Lower lobe of right lung (tissue), 2 donors: ENCODE data around the gene ATP8B1. TPM values are rescaled to one million over a fixed set of nuclear protein-coding genes. Genes with fewer than 3 reads are reported as not detected.
A peak's percentile ranks its signal among the peaks of the same experiment; 100 is the strongest.

Experiments used
- ATAC-seq, 2 donors: fragments of 200-7000 bp; cut with Tn5 transposase; one replicate each; pipeline ENCODE4 v1.9.1; 2020 to 2022; ENCODE audit warnings: mild to moderate bottlenecking in 2 of 2, moderate library complexity in 2 of 2
- DNase-seq: peaks from one replicate; pipeline ENCODE4 v3.0.0-alpha.2; 2020
- H3K27ac ChIP-seq: fragments of 200-600 bp; one replicate; pipeline ENCODE4 v1.8.0; 2022
- H3K27me3 ChIP-seq: fragments of 200-600 bp; one replicate; pipeline ENCODE4 v1.8.0; 2022; ENCODE audit warnings: low read depth
- H3K36me3 ChIP-seq: fragments of 200-600 bp; one replicate; pipeline ENCODE4 v1.8.0; 2022; ENCODE audit warnings: mild to moderate bottlenecking
- H3K4me1 ChIP-seq: fragments of 200-600 bp; one replicate; pipeline ENCODE4 v1.8.0; 2022
- H3K4me3 ChIP-seq: fragments of 200-600 bp; one replicate; pipeline ENCODE4 v1.8.0; 2022; ENCODE audit warnings: mild to moderate bottlenecking
- H3K9me3 ChIP-seq: fragments of 200-600 bp; one replicate; pipeline ENCODE4 v1.8.0; 2022
- intact Hi-C: fragments of 100-400 bp; cut with DNase I; formaldehyde crosslinking; loops from one replicate; pipeline ENCODE4 v1.11.0; 2022
- total RNA-seq: library from RNA; stranded (reverse); fragmentation: NEBNext Ultra II Directional; extraction: Animal tissue kit (Norgen Biotek cat#: 25700); gene quantifications from one replicate; pipeline ENCODE4 v1.2.1, GENCODE V29; 2021
- TF ChIP-seq, protein P1 (sequence below): fragments of 200-600 bp; IDR thresholded peaks from one replicate; pipeline ENCODE4 v1.8.0; 2022; ENCODE audit warnings: antibody characterized with exemption, mild to moderate bottlenecking
- donor health status: DM: no; HTN: yes; CAD: no; lungs with severe emphysema.

Gene ATP8B1
- total RNA-seq, 1 donor from 2014 or later = 27.2 TPM

DNA sequence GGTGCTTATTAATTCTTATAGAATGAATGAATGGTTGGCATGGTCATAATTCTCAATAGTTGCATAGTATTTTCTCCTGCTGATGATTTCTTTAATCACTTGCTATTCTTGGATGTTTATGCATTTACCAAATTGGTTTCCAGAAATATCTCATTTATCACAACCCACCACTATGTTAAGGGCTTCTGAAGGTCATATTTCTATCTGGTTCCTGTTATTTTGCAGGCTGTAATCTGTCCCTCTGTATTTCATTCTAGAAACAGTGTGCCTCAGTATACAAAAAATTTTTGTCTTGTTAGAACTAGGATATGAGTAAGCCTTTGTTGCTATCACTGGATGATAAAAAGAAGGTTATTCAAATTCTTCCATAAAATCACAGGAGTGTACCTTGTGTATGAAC, 6.1 kb upstream of the ATP8B1 start:
- DNase-seq = no peak
- TF ChIP-seq, protein P1, sequence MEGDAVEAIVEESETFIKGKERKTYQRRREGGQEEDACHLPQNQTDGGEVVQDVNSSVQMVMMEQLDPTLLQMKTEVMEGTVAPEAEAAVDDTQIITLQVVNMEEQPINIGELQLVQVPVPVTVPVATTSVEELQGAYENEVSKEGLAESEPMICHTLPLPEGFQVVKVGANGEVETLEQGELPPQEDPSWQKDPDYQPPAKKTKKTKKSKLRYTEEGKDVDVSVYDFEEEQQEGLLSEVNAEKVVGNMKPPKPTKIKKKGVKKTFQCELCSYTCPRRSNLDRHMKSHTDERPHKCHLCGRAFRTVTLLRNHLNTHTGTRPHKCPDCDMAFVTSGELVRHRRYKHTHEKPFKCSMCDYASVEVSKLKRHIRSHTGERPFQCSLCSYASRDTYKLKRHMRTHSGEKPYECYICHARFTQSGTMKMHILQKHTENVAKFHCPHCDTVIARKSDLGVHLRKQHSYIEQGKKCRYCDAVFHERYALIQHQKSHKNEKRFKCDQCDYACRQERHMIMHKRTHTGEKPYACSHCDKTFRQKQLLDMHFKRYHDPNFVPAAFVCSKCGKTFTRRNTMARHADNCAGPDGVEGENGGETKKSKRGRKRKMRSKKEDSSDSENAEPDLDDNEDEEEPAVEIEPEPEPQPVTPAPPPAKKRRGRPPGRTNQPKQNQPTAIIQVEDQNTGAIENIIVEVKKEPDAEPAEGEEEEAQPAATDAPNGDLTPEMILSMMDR = no peak
- intact Hi-C loops = no loop called here
- H3K27ac ChIP-seq = no peak overlapping the region
- peaks cover 16% of the 10 kb centered on the region for H3K4me1 ChIP-seq
- no peaks in the 10 kb centered on the region for H3K36me3 ChIP-seq
- no peaks in the 10 kb centered on the region for H3K27me3 ChIP-seq
- peaks cover 10% of the 10 kb centered on the region for H3K9me3 ChIP-seq
- no peak overlapping the region for H3K4me3 ChIP-seq
- no peak for ATAC-seq

- peaks cover 16% of the 10 kb centered on the region for H3K4me1 ChIP-seq
- intact Hi-C loops = no loop called here
- peak overlapping the region; percentile 54 for H3K27ac ChIP-seq
- DNase-seq = no peak
- no peak overlapping the region for H3K4me3 ChIP-seq
- no peaks in the 10 kb centered on the region for H3K36me3 ChIP-seq
- TF ChIP-seq, protein P1 = no peak
- H3K27me3 ChIP-seq = peaks cover 9% of the 10 kb centered on the region
- peaks cover 6% of the 10 kb centered on the region for H3K9me3 ChIP-seq
- ATAC-seq = no peak
Measured at GRCh38 chr18:57807336-57808117, 4.4 kb upstream of the ATP8B1 start.

GRCh38 chr18:57806978-57807285, 3.8 kb upstream of the ATP8B1 start:
- Histone ChIP-seq H3K4me3 (no peak overlapping the region), H3K9me3 (peaks cover 2% of the 10 kb centered on the region), H3K27ac (peak overlapping the region; percentile 54), H3K4me1 (peaks cover 16% of the 10 kb centered on the region), H3K27me3 (peaks cover 15% of the 10 kb centered on the region), H3K36me3 (no peaks in the 10 kb centered on the region)
- DNase-seq (no peak), ATAC-seq (no peak)
- intact Hi-C loops = no loop called here
- TF ChIP-seq, protein P1 = no peak

GRCh38 chr18:57806201-57806977, 3.3 kb upstream of the ATP8B1 start:
- intact Hi-C loops = no loop called here
- H3K36me3 ChIP-seq = no peaks in the 10 kb centered on the region
- H3K9me3 ChIP-seq = no peaks in the 10 kb centered on the region
- ATAC-seq = no peak
- H3K27me3 ChIP-seq = peaks cover 15% of the 10 kb centered on the region
- H3K4me1 ChIP-seq = peaks cover 16% of the 10 kb centered on the region
- H3K4me3 ChIP-seq = no peak overlapping the region
- no peak for DNase-seq
- no peak overlapping the region for H3K27ac ChIP-seq
- TF ChIP-seq, protein P1 = no peak

- intact Hi-C loops = no loop called here
- ATAC-seq = no peak
- no peaks in the 10 kb centered on the region for H3K9me3 ChIP-seq
- H3K27me3 ChIP-seq = peaks cover 15% of the 10 kb centered on the region
- no peak overlapping the region for H3K27ac ChIP-seq
- DNase-seq = no peak
- TF ChIP-seq, protein P1 = no peak
- no peaks in the 10 kb centered on the region for H3K36me3 ChIP-seq
- H3K4me3 ChIP-seq = no peak overlapping the region
- peaks cover 16% of the 10 kb centered on the region for H3K4me1 ChIP-seq
Measured at GRCh38 chr18:57805117-57805516, 2.0 kb upstream of the ATP8B1 start.
